ENCODE data around the gene MRPL34. TPM values are rescaled to one million over a fixed set of nuclear protein-coding genes. Genes with fewer than 3 reads are reported as not detected.

Gene MRPL34
- 10 to 100 TPM; 42.7 to 89.5 (median 73.1) TPM for total RNA-seq

DNA sequence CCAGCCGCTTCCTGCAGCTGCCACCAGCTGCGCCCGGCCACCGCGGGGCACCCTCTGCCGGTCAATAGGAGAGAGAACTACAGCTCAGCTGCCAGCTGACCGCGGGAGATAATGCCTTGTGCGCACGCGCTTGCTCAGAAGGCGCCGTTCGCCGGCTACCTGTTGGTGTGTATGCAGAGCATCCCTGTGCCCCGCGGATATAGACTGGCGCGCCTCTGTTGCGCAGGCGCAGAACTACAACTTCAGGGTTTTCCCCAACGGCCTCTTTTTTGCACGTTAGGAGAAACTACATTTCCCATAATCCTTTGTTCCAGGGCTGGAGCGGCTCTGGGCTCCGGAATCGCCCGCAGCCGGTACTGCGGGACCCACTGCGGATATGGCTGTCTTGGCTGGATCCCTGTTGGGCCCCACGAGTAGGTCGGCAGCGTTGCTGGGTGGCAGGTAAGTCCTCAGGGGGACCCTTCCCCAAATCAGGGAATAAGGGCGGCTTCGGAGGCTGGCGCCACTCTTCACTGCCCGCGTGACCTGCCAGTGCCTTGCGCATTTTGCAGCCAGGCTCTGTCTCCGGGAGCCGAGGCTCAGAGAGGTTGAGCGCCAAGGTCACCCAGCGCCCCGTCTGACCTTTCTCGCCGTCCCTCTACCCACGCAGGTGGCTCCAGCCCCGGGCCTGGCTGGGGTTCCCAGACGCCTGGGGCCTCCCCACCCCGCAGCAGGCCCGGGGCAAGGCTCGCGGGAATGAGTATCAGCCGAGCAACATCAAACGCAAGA is at the start of gene MRPL34:
MRPL34 (plus strand) TSS at position 356 of the 768 bp plus-strand sequence; CDS start at position 377, 21 bp downstream.
- DNase-seq (ENCODE audit: low spot score in 2 of 2) = peak; percentile 97 to 98
- Histone ChIP-seq H3K36me3 (no peaks in the 10 kb centered on the region), H3K4me3 (peak within 1 kb of the TSS; percentile 68), H3K9me3 (no peaks in the 10 kb centered on the region), H3K4me1 (peaks cover 65% of the 10 kb centered on the region), H3K27me3 (no peaks in the 10 kb centered on the region), H3K27ac (peak within 1 kb of the TSS; percentile 92)
- TF ChIP-seq POLR2A (IDR thresholded peaks at IDR 0.05) (peak in 1 of 2 donors; percentile 11), EP300 (IDR thresholded peaks at IDR 0.05) (no peak), POLR2AphosphoS5 (IDR thresholded peaks at IDR 0.05) (peak in 2 of 3 donors; percentile 11 to 71), CTCF (IDR thresholded peaks at IDR 0.05) (peak; percentile 71 to 79)
- WGBS = 0% methylated on average over 44 of the region's 55 CpGs

- no peaks in the 10 kb centered on the region for H3K27me3 ChIP-seq
- no peak for TF ChIP-seq POLR2AphosphoS5 (IDR thresholded peaks at IDR 0.05)
- no peak for TF ChIP-seq EP300 (IDR thresholded peaks at IDR 0.05)
- no peak for TF ChIP-seq CTCF (IDR thresholded peaks at IDR 0.05)
- TF ChIP-seq POLR2A (IDR thresholded peaks at IDR 0.05) = no peak
- 81% methylated on average over 3 of the region's 3 CpGs for WGBS
Measured at GRCh38 chr19:17256130-17256529, 49.5 kb upstream of the MRPL34 start.

DNA sequence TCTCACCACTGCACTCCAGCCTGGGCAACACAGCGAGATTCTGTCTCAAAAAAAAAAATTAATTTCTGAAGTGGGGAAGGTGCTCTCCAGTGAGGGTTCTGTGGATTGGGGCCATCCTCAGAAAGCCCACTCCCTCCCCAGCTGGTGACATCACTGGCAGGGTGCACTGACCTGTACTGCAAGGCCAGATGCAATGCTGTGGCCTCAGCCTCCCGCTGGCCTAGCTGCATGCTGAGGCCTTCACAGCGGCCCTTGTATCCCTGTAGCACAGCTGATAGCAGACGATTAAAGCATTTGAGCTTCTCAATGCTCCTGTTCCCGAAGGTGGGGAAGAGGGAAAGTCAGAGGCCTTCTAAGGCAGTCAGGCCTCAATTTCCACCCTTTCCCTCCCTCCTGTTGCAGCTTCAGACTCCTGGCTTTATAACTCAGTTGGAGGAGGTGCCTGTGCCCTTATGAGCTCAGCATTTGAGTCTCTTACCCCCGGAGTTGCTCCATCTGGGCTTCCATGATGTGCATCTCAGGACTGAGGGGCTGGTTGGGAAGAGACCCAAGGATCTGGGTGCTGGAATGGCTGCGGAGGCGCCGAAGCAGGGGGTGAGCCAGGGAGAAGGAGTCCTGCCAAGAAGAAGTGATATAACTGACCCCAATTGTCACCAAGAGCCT is 46.4 kb upstream of the MRPL34 start:
- H3K36me3 ChIP-seq = no peaks in the 10 kb centered on the region
- no peaks in the 10 kb centered on the region for H3K4me1 ChIP-seq
- H3K4me3 ChIP-seq = no peak overlapping the region
- no peak for DNase-seq (ENCODE audit: low spot score in 2 of 2)
- WGBS = 97% methylated on average over 7 of the region's 9 CpGs
- H3K9me3 ChIP-seq = no peaks in the 10 kb centered on the region
- TF ChIP-seq POLR2A (IDR thresholded peaks at IDR 0.05) (no peak), POLR2AphosphoS5 (IDR thresholded peaks at IDR 0.05) (no peak), EP300 (IDR thresholded peaks at IDR 0.05) (no peak), CTCF (IDR thresholded peaks at IDR 0.05) (no peak)
- no peaks in the 10 kb centered on the region for H3K27me3 ChIP-seq
- H3K27ac ChIP-seq = no peak overlapping the region

More at GRCh38 chr19:17256130-17256529, 49.5 kb upstream of the MRPL34 start:
- no peaks in the 10 kb centered on the region for H3K9me3 ChIP-seq
- H3K4me1 ChIP-seq = no peaks in the 10 kb centered on the region
- H3K27ac ChIP-seq = no peak overlapping the region
- no peak for DNase-seq (ENCODE audit: low spot score in 2 of 2)
- H3K4me3 ChIP-seq = no peak overlapping the region
- no peaks in the 10 kb centered on the region for H3K36me3 ChIP-seq

DNA sequence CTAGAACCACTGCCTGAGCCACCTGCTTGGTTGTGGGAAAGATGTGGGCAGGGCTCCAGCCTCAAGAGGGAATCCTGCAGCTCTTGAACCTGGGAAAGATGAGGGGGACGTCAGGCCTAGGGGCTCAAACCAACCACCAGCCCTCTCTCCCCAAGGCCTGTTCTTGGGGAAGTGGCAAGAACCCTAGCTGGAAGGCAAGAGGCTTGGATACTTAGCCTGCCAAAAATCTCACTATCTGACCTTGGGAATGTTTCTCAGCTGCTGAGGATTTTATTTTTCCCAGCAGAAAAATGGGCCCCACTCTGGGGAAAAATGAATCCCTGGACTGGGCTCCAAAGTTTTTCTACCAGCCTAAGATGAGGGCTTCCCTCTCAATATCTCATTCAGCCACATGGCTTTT is 45.7 kb upstream of the MRPL34 start:
- Histone ChIP-seq H3K27ac (no peak overlapping the region), H3K4me1 (no peaks in the 10 kb centered on the region), H3K4me3 (no peak overlapping the region), H3K36me3 (no peaks in the 10 kb centered on the region), H3K9me3 (no peaks in the 10 kb centered on the region), H3K27me3 (no peaks in the 10 kb centered on the region)
- TF ChIP-seq CTCF (IDR thresholded peaks at IDR 0.05) = no peak
- no peak for TF ChIP-seq POLR2A (IDR thresholded peaks at IDR 0.05)
- no peak for DNase-seq (ENCODE audit: low spot score in 2 of 2)
- WGBS = 80% methylated on average over 1 of the region's 1 CpG

GRCh38 chr19:17260842-17261325 is 44.8 kb upstream of the MRPL34 start:
- no peaks in the 10 kb centered on the region for H3K4me1 ChIP-seq
- H3K36me3 ChIP-seq = no peaks in the 10 kb centered on the region
- H3K27ac ChIP-seq = no peak overlapping the region
- H3K9me3 ChIP-seq = no peaks in the 10 kb centered on the region
- peak in 1 of 2 donors; percentile 88 for DNase-seq (ENCODE audit: low spot score in 2 of 2)
- no peak overlapping the region for H3K4me3 ChIP-seq
- H3K27me3 ChIP-seq = no peaks in the 10 kb centered on the region
- TF ChIP-seq POLR2AphosphoS5 (IDR thresholded peaks at IDR 0.05) (no peak), EP300 (IDR thresholded peaks at IDR 0.05) (no peak), POLR2A (IDR thresholded peaks at IDR 0.05) (no peak), CTCF (IDR thresholded peaks at IDR 0.05) (peak; percentile 60 to 90)
- 16% methylated on average over 15 of the region's 15 CpGs for WGBS
